Cerebellar nuclear complex (tissue), 1 donor: Measurements from ENCODE around the gene TFCP2L1.

ENCODE experiments used
- DNase-seq, 2 experiments: peaks; one replicate each; lab custom pipeline; 2025; lab: John Stamatoyannopoulos, UW

The TFCP2L1 gene

DNA sequence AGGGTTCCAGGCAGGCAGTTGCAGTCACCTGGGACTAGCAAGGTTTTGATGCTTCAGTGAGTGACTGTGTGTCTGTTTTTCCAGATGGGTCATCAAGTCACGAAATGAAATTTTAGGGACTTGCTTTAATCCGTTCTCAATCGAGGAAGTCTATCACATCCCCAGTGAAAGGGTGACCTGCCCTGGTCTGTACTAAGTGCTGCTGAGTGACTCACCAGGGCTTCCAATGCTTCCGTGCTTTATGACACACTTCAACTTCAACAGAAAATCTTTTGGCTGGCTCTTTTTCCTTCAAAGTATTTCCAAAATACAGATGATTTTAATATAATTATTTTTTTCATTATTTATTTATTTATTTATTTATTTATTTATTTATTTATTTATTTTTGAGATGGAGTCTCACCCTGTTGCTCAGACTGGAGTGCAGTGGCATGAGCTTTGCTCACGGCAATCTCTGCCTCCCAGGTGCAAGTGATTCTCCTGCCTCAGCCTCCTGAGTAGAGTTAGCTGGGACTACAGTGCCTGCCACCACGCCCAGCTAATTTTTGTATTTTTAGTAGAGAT is 18.4 kb downstream of the TFCP2L1 start:
- DNase-seq, result no peak

DNA sequence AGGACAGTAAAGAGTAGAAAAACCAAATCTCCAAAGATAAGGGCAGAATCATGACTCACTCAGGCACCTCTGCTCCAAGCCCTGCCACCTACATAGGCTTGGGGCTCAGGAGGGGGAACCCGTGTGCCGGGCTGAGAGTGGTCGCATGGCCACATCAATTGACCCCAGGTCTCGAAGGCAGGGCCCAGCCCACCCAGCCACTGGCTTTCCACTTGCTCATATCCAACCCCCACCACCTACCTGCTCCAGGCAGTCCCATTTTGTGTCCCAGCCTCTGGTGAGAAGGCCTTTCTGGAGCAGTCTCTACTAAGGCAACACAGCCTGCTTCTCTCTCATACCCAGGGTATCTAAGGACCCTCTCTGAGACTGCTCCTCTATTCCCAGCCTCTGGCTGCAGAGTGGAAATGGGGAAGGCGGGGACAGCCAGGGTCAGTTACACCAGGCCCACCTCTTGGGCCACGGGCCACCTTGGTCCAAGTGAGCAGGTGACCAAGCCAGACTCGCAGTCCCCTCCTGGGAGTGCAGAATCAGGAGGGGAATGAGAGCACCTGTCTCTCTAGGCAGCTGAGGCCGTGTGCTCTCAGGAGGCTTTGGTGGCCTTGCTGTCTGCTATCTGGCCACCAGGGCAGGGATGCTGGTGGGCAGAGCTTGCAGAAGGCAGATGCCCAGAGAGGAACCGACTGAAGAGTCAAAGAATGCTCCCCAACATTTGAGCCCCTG is 20.8 kb downstream of the TFCP2L1 start:
- DNase-seq, result no peak

DNA sequence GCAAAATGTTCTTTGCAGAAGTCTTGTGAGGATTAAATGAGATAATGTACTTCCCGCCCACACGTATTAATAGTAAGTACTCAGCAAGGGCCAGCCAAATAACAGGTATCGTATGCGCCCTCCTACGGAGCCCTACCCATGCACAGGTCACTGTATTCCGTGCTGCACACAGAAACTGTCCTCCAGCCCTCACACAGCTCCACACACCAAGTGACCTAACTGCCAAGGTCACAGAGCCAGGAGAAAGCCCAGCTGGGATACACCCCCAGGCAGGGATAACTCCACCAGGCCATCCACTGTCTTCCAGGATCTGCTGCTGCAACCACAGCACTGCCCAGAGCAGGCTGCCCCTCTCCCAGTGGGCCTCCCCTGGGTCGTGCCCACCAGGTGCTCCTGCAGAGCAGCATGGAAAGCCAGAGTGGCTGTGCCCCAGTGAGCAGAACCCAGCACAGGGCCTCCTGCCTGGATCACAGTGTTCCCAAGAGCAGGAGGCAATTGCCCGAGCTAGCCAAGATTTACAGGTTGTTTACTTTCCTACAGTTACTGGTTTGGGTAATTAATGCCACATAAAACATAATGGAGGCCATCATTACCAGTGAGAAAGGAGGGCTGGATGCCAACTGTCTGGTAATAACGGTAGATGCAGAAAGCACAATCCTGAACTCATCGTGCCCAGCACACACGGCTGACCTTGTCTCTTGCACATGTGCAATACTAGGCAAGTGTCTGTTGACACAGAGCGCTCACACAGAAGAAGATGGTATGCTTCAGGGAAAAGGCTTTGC is 24.4 kb downstream of the TFCP2L1 start:
- DNase-seq, result no peak

DNA sequence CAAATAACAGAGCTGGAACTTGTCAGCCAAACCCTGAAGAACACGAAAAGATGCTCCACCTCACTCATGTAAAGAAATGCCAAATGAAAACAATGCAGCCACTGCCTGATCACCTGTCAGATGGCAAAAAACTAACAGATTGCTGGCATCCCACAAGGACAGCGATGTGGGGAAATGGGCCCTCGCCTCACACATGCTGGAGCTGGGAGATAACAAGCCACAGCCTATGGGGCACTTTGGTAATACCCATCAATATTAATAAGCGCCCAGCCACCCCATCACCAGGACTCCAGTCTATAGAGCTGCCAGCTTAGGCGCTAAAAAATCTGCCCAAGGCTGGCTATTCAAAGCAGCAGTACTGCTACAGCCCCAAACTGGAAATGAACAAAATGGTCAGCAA is 27.0 kb downstream of the TFCP2L1 start:
- DNase-seq, result no peak

DNA sequence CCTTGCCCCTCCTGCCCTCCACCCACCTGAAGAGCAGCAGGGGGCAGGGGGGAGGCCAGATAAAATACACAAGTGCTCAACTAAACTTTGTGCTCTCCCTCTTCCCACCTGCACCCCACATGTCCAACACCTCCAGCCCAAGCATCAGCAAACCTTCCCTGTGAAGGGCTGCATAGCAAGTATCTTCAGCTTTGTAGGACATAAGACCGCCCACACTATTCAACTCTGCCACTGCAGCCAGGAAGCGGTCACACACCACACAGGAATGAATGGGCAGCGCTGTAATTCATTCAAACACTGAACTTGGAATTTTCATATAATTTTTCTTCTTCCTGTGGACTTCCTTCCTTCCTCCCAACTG is 27.5 kb downstream of the TFCP2L1 start:
- no peak for DNase-seq

DNA sequence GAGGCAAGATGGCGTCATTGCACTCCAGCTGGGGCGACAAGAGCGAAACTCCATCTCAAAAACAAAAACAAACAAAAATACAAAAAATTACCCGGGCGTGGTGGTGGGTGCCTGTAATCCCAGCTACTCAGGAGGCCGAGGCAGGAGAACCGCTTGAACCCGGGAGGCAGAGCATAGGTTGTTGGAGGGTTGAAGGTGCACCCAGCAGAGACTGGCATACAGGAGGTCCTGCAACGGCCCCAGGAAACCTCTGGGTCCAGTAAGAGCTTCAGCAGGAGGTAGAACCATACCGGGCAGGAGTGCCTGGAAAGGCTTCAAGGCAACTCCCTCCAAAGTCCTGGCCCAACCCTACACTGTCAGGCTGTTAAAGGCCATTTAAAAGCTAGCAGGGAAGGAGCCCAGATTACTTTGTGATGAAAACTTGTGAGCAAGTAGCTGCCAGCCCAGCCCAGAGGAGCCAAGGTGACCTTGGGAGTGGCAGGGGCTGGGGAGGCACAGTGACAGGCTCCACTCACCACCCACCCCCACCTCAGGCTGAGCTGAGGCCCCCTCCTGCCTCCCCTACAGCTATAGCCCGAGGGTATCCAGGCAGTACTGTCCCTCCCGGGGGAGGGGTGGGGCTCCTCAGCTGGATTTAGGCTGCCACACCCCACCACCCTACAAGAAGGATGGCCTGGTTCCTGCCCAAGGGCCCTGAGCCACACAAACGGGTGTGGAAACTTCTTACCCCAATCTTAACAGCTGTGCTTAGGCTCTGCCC is 28.1 kb downstream of the TFCP2L1 start:
- DNase-seq, result no peak

DNA sequence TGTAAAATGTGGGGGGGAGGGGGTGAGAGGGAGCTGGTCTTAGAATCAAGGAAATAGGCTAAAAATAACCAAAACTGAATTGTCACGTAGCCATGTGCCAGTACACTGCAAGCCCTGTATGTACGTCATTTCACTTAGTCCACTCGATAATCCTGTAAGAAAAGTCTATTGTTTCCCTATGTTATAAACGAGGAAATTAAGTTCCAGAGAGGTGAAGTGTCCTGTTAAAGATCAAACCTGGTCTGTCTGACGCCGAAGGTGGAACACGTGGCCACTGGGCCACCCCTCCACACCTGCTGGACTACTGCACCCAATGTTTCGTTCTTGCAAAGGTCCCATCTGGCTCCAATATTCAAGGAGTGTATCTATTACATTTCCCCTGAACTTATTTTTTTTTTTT is 29.6 kb downstream of the TFCP2L1 start:
- DNase-seq, result no peak

DNA sequence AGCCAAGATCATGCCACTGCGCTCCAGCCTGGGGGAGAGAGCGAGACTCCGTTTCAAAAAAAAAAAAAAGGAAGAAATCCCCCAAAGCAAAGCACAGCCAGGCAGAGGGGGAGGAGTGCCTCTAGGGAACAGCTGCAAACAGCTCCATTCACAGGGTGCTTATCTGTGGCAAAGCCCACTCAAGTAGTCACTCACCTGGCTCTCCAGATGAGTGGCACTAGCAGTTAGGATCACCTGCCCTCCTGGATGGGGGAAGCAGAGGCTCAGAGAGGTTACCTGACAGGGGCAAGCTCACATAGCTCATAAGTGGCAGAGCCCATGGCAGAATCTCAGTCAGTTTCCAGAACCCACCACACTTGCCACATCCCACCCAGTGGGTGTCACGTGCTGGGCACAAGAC is 30.3 kb downstream of the TFCP2L1 start:
- DNase-seq, result no peak

DNA sequence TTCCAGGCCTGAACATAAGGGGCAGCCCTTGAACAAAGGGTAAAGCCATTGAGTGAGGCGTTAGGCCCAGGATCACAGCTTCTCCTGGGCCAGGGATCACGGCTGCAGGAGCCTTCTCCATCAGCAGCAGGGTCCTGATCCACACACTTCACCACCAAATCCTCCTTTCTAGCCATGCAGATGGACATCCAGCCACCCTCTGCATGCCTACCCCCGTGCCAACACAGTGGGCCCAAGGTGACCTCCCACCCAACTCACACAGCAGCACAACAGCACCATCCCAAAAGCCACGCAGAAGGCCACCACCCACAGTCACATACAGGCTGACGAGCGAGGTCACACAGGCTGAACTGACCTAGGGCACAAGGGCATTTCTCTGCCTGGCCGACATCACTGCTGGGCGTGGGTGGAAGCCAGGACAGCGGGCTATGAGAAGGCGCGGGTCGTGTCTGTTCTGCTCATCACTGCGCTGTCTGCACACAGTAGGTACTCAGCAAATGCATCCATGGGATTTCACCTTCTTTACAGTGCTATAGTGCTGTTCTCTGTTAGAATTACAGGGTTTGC is 31.2 kb downstream of the TFCP2L1 start:
- no peak for DNase-seq

DNA sequence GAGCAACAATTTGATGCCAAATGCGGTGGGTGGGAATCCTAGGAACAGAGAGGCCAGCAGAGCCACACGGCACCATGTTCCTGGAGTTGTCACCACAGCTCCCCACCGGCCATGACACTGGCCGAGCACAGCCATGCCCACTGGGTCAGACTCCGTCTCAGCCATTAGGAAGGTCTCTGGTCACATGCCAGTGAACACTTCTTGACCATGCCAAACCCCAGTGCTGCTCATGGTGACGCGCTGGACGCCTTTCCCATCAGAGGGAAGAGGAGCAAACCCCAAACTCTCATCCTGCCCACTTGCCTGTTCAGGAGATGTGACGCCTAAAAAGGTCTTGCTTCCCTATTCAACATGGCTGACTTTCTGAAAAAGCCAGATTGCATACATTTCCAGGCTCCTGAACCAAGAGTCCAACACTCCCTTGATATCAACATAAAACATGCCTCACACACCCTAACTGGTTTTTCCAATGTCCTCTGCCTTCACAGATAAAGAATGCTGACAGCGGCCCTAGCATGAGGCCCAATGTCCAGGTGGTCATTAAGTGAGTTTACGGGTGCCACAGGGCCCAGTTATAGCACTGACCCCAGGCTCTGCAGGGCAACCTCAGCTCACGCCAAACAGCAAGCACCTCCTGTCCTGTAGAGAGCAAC is 31.9 kb downstream of the TFCP2L1 start:
- DNase-seq, result no peak

DNA sequence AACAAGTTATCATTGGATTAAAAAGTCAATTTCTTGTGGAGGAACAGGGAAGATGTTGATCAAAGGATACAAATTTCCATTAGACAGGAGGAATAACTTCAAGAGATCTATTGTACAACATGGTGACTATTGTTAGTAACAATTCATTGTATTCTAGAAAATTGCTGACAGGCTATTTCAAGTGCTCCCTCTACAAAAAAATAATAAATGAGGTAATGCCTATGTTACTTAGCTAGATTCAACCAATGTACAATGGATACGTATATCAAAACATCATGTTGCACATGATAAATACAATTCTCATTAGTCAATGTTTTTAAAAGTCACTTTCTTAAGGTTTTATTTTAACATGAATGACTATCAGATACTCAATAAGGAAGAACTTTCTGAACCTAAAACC is 33.5 kb downstream of the TFCP2L1 start:
- no peak for DNase-seq

DNA sequence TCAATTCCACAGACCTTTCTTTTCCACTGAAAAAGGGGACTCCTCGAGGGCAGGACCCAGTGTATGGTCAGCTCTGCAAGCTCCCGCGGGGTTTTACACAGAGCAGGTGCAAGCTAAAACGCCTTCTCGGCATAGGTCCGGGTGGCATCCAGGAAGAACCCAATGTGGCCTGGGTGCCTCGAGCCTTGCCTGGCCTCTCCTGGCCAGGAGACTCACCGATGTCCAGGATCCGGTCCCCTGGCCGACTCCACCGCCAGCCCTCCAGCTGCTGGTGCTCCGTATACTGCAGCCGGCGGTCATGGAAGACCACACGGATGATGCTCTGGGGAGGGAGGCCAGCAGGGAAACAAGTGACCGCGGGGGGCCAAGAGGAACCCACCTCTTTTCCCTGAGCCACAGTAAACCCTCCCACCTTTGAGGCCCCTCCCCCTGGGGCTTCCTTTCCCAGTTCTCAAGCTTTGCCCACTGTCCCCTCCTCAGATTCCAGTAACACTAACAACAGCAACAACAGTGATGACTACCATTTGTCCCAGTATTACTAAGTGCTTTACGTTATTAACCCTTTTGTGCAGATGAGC is 36.1 kb downstream of the TFCP2L1 start:
- DNase-seq, result no peak

DNA sequence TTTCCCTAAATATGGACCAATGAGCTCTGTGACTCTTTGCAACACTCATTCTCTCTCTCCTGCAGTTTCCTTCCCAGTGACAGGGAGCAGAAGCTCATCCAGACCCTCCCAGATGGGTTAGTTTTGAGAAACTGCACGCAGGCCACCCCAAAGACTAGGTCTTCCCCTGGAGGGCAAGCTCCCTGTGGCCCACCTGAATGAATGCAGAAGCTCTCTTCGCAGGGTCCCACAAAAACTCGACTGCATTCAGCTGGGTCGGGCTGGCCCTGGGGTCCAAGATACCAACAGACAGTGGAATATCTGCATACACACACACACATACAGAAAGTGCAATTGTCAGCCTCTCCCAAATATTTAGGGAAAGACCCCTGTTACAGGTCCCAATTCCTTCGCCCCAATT is 37.0 kb downstream of the TFCP2L1 start:
- no peak for DNase-seq

DNA sequence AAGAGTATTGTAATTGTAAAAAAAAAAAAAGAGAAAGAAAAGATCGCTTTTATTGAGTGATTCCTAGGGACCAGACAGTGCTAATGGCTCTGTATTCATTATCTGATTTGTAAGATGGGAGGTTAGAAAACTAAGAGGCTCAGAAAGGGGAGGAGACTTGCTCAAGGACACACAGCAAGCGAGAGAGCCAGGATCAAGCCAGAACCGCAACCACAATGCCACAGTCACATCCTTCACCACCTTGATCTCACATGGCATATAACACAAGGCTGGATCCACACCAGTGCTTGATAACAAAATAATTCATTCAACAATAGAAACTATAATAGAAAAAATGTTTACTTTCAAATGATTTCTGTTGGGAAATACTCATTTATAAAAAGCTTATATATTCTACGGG is 37.5 kb downstream of the TFCP2L1 start:
- no peak for DNase-seq

DNA sequence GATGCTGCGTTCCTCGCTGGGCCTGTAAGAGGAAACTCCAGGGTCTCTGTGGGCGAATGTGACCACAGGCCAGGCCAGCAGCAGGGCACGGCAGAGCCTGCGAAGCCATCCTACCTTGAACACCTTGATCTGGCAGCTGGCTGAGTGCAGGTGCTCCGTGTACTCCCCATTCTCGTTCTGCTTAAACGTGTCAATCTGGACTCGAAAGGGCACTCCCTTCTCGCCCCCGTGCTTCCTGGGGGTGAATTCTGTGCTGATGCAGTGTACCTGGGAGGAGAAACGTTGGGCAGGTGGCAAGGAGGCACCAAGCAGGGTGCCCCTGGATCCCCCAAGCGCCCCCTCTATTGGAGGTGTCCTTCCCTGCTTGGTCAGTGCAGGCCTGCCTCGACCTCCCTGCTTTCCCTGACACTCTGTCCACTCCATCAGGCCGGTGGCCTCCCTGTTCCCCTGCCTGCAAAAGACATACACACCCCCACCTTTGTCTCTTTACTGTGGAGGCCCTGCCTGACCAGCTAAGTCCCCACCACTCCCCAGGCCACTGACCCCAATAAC is 38.2 kb downstream of the TFCP2L1 start:
- DNase-seq, result no peak

DNA sequence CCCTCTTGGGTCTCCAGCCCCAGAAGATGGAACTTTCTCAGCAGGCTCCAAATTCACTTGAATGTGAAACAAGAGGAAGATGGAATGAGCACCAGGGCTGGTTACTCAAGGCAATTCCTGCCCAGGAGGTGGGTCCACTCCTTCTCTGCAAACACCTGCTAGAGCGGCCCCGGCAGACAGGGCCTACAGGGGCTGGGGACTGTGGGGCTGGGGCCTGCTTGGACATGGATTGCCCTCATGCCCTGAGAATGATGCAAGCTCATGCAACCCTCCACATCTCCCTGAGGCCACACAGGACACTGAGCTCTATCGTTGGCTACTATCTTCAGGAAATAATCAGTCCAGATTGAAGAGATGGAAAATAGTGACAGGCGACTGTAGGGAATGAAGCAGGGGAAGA is 39.1 kb downstream of the TFCP2L1 start:
- DNase-seq, result no peak

DNA sequence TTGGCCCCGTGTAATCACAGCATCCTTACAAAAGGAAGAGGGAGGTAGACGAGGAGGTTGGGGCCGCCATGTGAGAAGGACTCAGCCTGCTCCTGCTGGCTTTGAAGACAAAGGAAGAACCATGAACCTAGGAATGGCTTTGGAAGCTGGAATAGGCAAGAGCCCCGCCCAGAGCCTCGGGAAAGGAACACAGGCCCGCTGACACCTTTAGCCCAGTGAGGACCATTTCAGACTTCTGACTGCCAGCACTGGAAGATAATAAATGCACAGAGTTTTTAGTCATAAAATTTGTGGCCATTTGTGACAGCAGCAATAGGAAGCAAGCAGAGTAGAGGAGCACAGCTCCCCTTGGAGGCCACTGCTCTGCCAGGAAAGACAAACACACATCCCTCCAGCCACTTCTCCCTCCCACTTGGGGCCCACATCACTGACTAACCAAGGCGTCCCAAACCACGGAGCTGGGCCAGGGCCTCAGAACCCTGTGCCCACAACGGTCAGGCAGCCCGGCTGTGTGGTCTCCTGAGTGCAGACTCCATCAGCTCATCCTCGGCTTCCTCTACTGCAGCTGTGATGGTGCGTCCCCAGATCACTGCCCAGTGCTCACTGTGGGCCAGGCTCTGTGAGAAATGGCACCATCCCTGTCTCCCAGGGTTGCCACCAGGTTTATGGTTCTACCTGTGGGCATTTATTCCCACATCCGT is 39.7 kb downstream of the TFCP2L1 start:
- no peak for DNase-seq

DNA sequence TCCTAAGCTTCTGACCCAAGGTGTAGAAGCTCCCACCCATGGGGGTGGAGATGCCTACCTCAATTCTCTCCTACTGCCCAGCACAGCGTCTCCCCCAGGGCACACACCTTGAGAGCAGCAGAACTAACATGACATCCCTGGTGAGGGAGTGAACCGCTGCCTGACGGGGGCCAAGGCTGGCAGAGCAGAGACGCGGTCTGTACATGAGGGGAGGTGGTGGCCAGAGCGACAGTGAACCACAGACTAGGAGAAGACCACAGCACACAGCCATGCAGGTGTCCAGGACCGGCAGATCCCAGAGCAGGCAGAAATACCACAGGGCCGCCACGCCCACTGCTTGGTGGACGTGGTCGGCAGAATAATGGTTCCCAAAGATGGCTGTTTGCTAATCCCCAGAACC is 40.4 kb downstream of the TFCP2L1 start:
- no peak for DNase-seq

DNA sequence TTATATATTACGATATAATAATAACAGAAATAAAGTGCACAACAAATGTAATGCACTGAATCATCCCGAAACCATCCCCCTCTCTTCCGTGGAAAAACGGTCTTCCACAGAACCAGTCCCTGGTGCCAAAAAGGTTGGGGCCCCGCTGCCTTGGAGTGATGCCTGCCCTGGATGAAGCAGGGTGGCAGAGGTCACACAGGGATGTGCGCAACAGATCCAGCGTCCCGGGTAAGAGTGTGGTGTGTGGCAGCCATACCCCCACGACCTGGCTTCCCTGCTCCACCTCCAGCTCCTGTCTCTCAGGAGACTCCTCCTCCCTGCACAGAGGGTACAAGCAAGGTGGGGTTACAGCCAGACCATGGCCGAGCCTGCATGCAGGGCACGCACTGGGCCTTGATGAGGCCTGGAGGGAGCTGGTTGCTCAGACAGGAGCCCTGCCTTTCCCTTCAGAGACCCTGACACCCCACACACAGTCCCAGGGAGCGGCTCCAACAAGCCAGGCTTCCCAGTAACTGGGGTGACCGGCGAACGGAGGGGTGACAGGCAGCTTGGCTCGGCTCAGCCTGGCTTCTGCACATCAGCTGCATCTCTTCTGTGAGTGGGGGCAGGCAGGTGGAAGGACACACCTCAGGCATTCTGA is 41.1 kb downstream of the TFCP2L1 start:
- DNase-seq, result no peak

DNA sequence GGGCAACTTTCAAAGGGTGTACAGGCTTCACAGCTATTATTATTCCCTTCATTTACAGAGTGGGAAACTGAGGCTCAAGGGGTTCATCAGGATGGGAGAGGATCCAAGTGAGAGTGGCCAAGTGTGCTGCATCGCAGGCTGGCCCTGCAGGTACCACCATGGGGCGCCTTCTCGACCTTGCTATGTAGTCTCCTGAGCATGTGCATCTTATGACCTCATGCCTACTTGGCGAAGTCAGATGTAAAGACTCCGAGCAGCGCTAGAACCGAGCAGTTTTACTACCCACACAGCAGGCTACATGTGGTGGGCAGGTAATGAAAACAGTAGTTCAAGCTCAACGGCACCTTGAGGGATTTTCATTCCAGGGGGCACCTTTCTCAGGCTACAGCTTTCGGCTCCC is 42.0 kb downstream of the TFCP2L1 start:
- DNase-seq, result no peak
